Measurements from ENCODE around the gene ITM2C. TPM values are rescaled to one million over a fixed set of nuclear protein-coding genes. Genes with fewer than 3 reads are reported as not detected.
A peak's percentile ranks its signal among the peaks of the same experiment; 100 is the strongest.

Gene ITM2C
- total and polyA plus RNA-seq, 2 of the 8 experiments (the other 6 are each of a cell fraction or from before 2014, with no cell fraction given) = 362 to 742 TPM

- H3K18ac ChIP-seq (ENCODE audit: extremely low read depth, low read length) = peak overlapping the region; percentile 87; the same call in 1 of the 2 replicates
- H2BK5ac ChIP-seq (ENCODE audit: low read depth, low read length) = peak overlapping the region; percentile 60; the same call in 1 of the 2 replicates
- POLR2A ChIA-PET (ENCODE audit: partially characterized antibody) = interaction anchor here (0.9 to 2.1 kb wide), 8 partner anchors 10 to 153 kb away, joined by 3 to 10 read pairs (median 4); partner anchors contain the start of gene ITM2C
- H2BK120ac ChIP-seq (replicated peaks; ENCODE audit: low read depth, low read length) = no peak overlapping the region
- no peak overlapping the region for H4K91ac ChIP-seq (replicated peaks; ENCODE audit: insufficient read length, low read length)
- no peaks in the 10 kb centered on the region for H3K79me2 ChIP-seq (ENCODE audit: control insufficient read depth in 1 of 2, insufficient read depth in 2 of 2, low read length in 2 of 2)
- H2BK20ac ChIP-seq (ENCODE audit: low read length) = no peak overlapping the region
- H3K9me3 ChIP-seq (ENCODE audit: insufficient read depth in 2 of 2, low read depth in 1 of 2, low read length in 1 of 2) = no peaks in the 10 kb centered on the region
- H4K20me1 ChIP-seq (replicated peaks in 1 of 2; ENCODE audit: control insufficient read depth in 1 of 2, insufficient read depth in 2 of 2, low read length in 2 of 2) = no peaks in the 10 kb centered on the region
- no peak overlapping the region for H3K27ac ChIP-seq (ENCODE audit: low read depth, low read length)
- CTCF ChIA-PET (ENCODE audit: partially characterized antibody) = interaction anchor here (0.8 to 2.3 kb wide), 11 partner anchors 10 to 101 kb away, joined by 3 to 8 read pairs (median 4); partner anchors contain the start of gene GPR55
- no peak overlapping the region for H3K56ac ChIP-seq (replicated peaks; ENCODE audit: insufficient read length, low read depth, low read length)
- no peaks in the 10 kb centered on the region for H3K27me3 ChIP-seq (replicated peaks in 1 of 4; ENCODE audit: control insufficient read depth in 3 of 4, extremely low read depth in 1 of 4, insufficient read depth in 3 of 4, low read length in 3 of 4)
- H4K8ac ChIP-seq (ENCODE audit: extremely low read depth, insufficient read depth, low read length) = no peak overlapping the region; the same call in 1 of the 2 replicates
- no peak for FAIRE-seq
- no peak overlapping the region for H3K4me3 ChIP-seq (ENCODE audit: extremely low read depth in 1 of 4, insufficient read depth in 2 of 4, low read depth in 3 of 4, low read length in 4 of 4)
- WGBS, 2 experiments (ENCODE audit: extremely low coverage in 1 of 2, insufficient coverage in 1 of 2, insufficient read length in 1 of 2, insufficient replicate concordance in 2 of 2, low coverage in 1 of 2, low lambda C conversion rate in 2 of 2, missing lambda C conversion rate in 1 of 2) = 85% methylated on average over 5 of the region's 5 CpGs; no CpG with 5 or more reads in 1 of the 2 experiments
- H3K36me3 ChIP-seq (ENCODE audit: control insufficient read depth in 2 of 4, insufficient read depth in 4 of 4, low read length in 3 of 4) = no peaks in the 10 kb centered on the region
- H3K4ac ChIP-seq (replicated peaks; ENCODE audit: insufficient read length, low read depth, low read length) = no peak overlapping the region
- no peak overlapping the region; a peak in 2 of 7 replicates for H3K9ac ChIP-seq (replicated peaks in 1 of 4; ENCODE audit: extremely low read depth in 1 of 4, low read depth in 3 of 4, low read length in 3 of 4)
- no peak overlapping the region for H2AK5ac ChIP-seq (ENCODE audit: low read depth, low read length)
- no peak overlapping the region for H2BK15ac ChIP-seq (ENCODE audit: low read length)
- H3K4me1 ChIP-seq (replicated peaks in 1 of 4; ENCODE audit: control insufficient read depth in 3 of 4, insufficient read depth in 4 of 4, low read length in 3 of 4) = peaks cover 5 to 9% (median 7%) of the 10 kb centered on the region in 4 experiments
- H4K5ac ChIP-seq (ENCODE audit: insufficient read length, low read depth, low read length) = peak overlapping the region; percentile 7
- no peaks in the 10 kb centered on the region; the same call in 1 of the 2 replicates for H3K23me2 ChIP-seq (ENCODE audit: low read depth, low read length)
- H3K4me2 ChIP-seq (ENCODE audit: insufficient read depth in 1 of 2, low read depth in 2 of 2, low read length in 2 of 2) = no peak overlapping the region
- 0 out of 2 replicates have a peak overlapping the region, but pooled peaks have one; percentile 68 for H2BK12ac ChIP-seq (ENCODE audit: low read depth, low read length)
- TF ChIP-seq SAP30 (IDR thresholded peaks at IDR 0.05; ENCODE audit: insufficient read depth, insufficient replicate concordance, low read length) (no peak), KDM4A (IDR thresholded peaks at IDR 0.05; ENCODE audit: low read depth, low read length, severe bottlenecking) (no peak), RXRA (IDR thresholded peaks at IDR 0.05; ENCODE audit: insufficient read depth, low read depth, low read length) (no peak), PHF8 (conservative IDR thresholded peaks at IDR 0.05; ENCODE audit: low read depth, low read length) (no peak), GTF2F1 (IDR thresholded peaks at IDR 0.05; ENCODE audit: borderline replicate concordance, low read depth, low read length) (no peak), CBX5 (IDR thresholded peaks at IDR 0.05; ENCODE audit: low read depth, low read length) (no peak), BCL11A (IDR thresholded peaks at IDR 0.05; ENCODE audit: low read depth in 2 of 2, low read length in 2 of 2) (no peak), HDAC2 (IDR thresholded peaks at IDR 0.05; ENCODE audit: borderline replicate concordance in 1 of 2, low read depth in 2 of 2, low read length in 2 of 2) (no peak)
- DNase-seq (ENCODE audit: low read depth in 1 of 2, low spot score in 2 of 2) = no peak
- no peaks in the 10 kb centered on the region for H3K79me1 ChIP-seq (ENCODE audit: low read depth, low read length)
- H3K23ac ChIP-seq (ENCODE audit: insufficient read length) = no peak overlapping the region
- H2AFZ ChIP-seq (ENCODE audit: low read length) = no peak overlapping the region
- H3K14ac ChIP-seq (ENCODE audit: insufficient read length) = no peak overlapping the region
These were observed 21.5 kb downstream of the ITM2C start for GRCh38 chr2:230886206-230886605.
